A549 (cell line): ENCODE measurements around the gene ZNF397. TPM values are rescaled to one million over a fixed set of nuclear protein-coding genes. Genes with fewer than 3 reads are reported as not detected.
"Not testable (repeated sequence)": the region's sequence is repeated elsewhere in the genome, so short reads cannot be mapped to it uniquely, and the experiment has no call there.

Experiments
- ATAC-seq, 2 experiments: fragments of 200-7000 bp in 1 of 2; fragments of >200 bp in 1 of 2; cut with Nextera tagmentation in 1 of 2; cut with Tn5 transposase in 1 of 2; 3 replicates each; pipeline versions ENCODE4 v1.8.0 to v1.9.1; 2018 to 2020; ENCODE audit warnings: mild to moderate bottlenecking in 1 of 2, moderate library complexity in 1 of 2
- CTCF ChIA-PET: fragments of 300-600 bp; sonication (Branson Sonifier 250); formaldehyde crosslinking; extraction: SDS; loops from one replicate; lab custom pipeline; 2021; ENCODE audit warnings: antibody characterized with exemption, inconsistent platforms; lab: Yijun Ruan, JAX
- POLR2A ChIA-PET: fragments of 350-600 bp; formaldehyde crosslinking; extraction: SDS; loops from one replicate; lab custom pipeline; 2021; ENCODE audit warnings: antibody characterized with exemption, inconsistent platforms; lab: Yijun Ruan, JAX
- DNase-seq, 2 experiments: peaks; one replicate each; pipeline versions ENCODE4 v3.0.0 to v3.0.0-alpha.2; 2011 to 2016; ENCODE audit warnings: low read depth in 1 of 2, low spot score in 1 of 2
- FAIRE-seq: peaks from 2 replicates; lab custom pipeline; 2011; peaks lifted over from hg19 to GRCh38; lab: Jason Lieb, UNC
- H3K27ac ChIP-seq, 2 experiments: fragments of >200 bp; sonication (Bioruptor Twin); formaldehyde crosslinking; 3 replicates each; pipeline ENCODE4 v1.5.1; 2016 to 2017
- H3K4me1 ChIP-seq: fragments of >200 bp; sonication (Bioruptor Twin); formaldehyde crosslinking; 3 replicates; pipeline ENCODE4 v1.6.1; 2016
- H3K4me2 ChIP-seq: fragments of >200 bp; sonication (Bioruptor Twin); formaldehyde crosslinking; 3 replicates; pipeline ENCODE4 v1.6.1; 2016
- H3K4me3 ChIP-seq: fragments of >200 bp; sonication (Bioruptor Twin); formaldehyde crosslinking; 3 replicates; pipeline ENCODE4 v1.5.1; 2016
- H3K9me3 ChIP-seq: fragments of >200 bp; sonication (Bioruptor Twin); formaldehyde crosslinking; 3 replicates; pipeline ENCODE4 v1.6.1; 2016
- BCL3 ChIP-seq: fragments of >200 bp; sonication (Bioruptor Twin); formaldehyde crosslinking; IDR thresholded peaks from 3 replicates; pipeline ENCODE4 v1.6.1; 2016
- CHD2 ChIP-seq: fragments of 150-350 bp; IDR thresholded peaks from 2 replicates; pipeline ENCODE4 v1.6.1; 2014; ENCODE audit warnings: low read length; ENCODE audit not compliant: partially characterized antibody
- E2F6 ChIP-seq: IDR thresholded peaks from 2 replicates; pipeline ENCODE4 v1.6.1; 2012; ENCODE audit warnings: low read depth, borderline replicate concordance
- ELK1 ChIP-seq: fragments of 150-350 bp; IDR thresholded peaks from 2 replicates; pipeline ENCODE4 v1.6.1; 2014; ENCODE audit warnings: low read depth, mild to moderate bottlenecking, low read length
- EP300 ChIP-seq, 2 experiments: fragments of >200 bp; sonication (Bioruptor Twin); formaldehyde crosslinking; IDR thresholded peaks; 2 replicates in 1 of 2; 3 replicates in 1 of 2; pipeline ENCODE4 v1.6.1; 2016 to 2017
- ESRRA ChIP-seq: fragments of 150-350 bp; IDR thresholded peaks from 2 replicates; pipeline ENCODE4 v1.6.1; 2014; ENCODE audit warnings: mild to moderate bottlenecking, low read length, borderline replicate concordance
- FOSB ChIP-seq: fragments of 250-450 bp; sonication (Bioruptor Pico); IDR thresholded peaks from 2 replicates; pipeline ENCODE4 v1.5.0; 2020; ENCODE audit warnings: mild to moderate bottlenecking, moderate library complexity
- FOSL2 ChIP-seq, 2 experiments: fragments of 450-650 bp in 1 of 2; fragments of >200 bp in 1 of 2; sonication (Bioruptor Twin) in 1 of 2; formaldehyde crosslinking; IDR thresholded peaks; 2 replicates each; pipeline versions ENCODE4 v1.5.0 to v1.6.1; 2016 to 2020; ENCODE audit warnings: mild to moderate bottlenecking in 1 of 2, moderate library complexity in 1 of 2
- FOXS1 ChIP-seq: fragments of 250-450 bp; sonication (Bioruptor Pico); IDR thresholded peaks from 2 replicates; pipeline ENCODE4 v1.5.0; 2020; ENCODE audit warnings: mild to moderate bottlenecking, moderate library complexity
- HDAC2 ChIP-seq: fragments of 200-600 bp; sonication (generic); IDR thresholded peaks from 2 replicates; pipeline ENCODE4 v1.6.1; 2016
- HOXA7 ChIP-seq: fragments of 250-450 bp; sonication (Bioruptor Pico); IDR thresholded peaks from 2 replicates; pipeline ENCODE4 v1.5.0; 2020; ENCODE audit warnings: mild to moderate bottlenecking, moderate library complexity
- HOXB5 ChIP-seq: fragments of 250-450 bp; sonication (Bioruptor Pico); IDR thresholded peaks from 2 replicates; pipeline ENCODE4 v1.5.0; 2020; ENCODE audit warnings: mild to moderate bottlenecking, moderate library complexity
- JUNB ChIP-seq: fragments of >200 bp; sonication (Bioruptor Twin); formaldehyde crosslinking; IDR thresholded peaks from 2 replicates; pipeline ENCODE4 v1.6.1; 2016
- KDM1A ChIP-seq: fragments of 200-600 bp; sonication (generic); IDR thresholded peaks from 2 replicates; pipeline ENCODE4 v1.6.1; 2016; ENCODE audit warnings: low read depth, mild to moderate bottlenecking
- KDM5A ChIP-seq: fragments of 200-600 bp; sonication (generic); IDR thresholded peaks from 2 replicates; pipeline ENCODE4 v1.6.1; 2016; ENCODE audit warnings: antibody characterized with exemption, mild to moderate bottlenecking
- MAX ChIP-seq: IDR thresholded peaks from 2 replicates; pipeline ENCODE4 v1.6.1; 2012
- MYC ChIP-seq: IDR thresholded peaks from 2 replicates; pipeline ENCODE4 v1.6.1; 2012; ENCODE audit warnings: mild to moderate bottlenecking, inconsistent platforms, low read length, improper control_type of control experiment, borderline replicate concordance
- NFE2L2 ChIP-seq: fragments of 150-350 bp; conservative IDR thresholded peaks from 2 replicates; pipeline ENCODE4 v1.6.1; 2014; ENCODE audit warnings: low read length
- NPAS2 ChIP-seq: fragments of 250-450 bp; sonication (Bioruptor Pico); IDR thresholded peaks from 2 replicates; pipeline ENCODE4 v1.8.0; 2022; ENCODE audit warnings: mild to moderate bottlenecking, moderate library complexity, borderline replicate concordance
- PBX3 ChIP-seq: IDR thresholded peaks from 2 replicates; pipeline ENCODE4 v1.6.1; 2012
- RAD21 ChIP-seq, 2 experiments: fragments of >200 bp in 1 of 2; sonication (Bioruptor Twin) in 1 of 2; formaldehyde crosslinking in 1 of 2; IDR thresholded peaks in 1 of 2; conservative IDR thresholded peaks in 1 of 2; 2 replicates in 1 of 2; 3 replicates in 1 of 2; pipeline ENCODE4 v1.6.1; 2012 to 2018; ENCODE audit warnings: inconsistent platforms in 1 of 2
- RARB ChIP-seq: fragments of 250-450 bp; sonication (Bioruptor Pico); IDR thresholded peaks from 2 replicates; pipeline ENCODE4 v1.8.0; 2021; ENCODE audit warnings: mild to moderate bottlenecking, moderate library complexity
- RFX5 ChIP-seq: fragments of 450-650 bp; IDR thresholded peaks from 2 replicates; pipeline ENCODE4 v1.7.1; 2014; ENCODE audit warnings: antibody characterized with exemption, mild to moderate bottlenecking, moderate library complexity
- SREBF2 ChIP-seq: fragments of 450-650 bp; IDR thresholded peaks from 2 replicates; pipeline ENCODE4 v1.6.1; 2014; ENCODE audit warnings: mild to moderate bottlenecking, moderate library complexity
- TFCP2L1 ChIP-seq: fragments of 250-450 bp; sonication (Bioruptor Pico); IDR thresholded peaks from 2 replicates; pipeline ENCODE4 v1.5.0; 2021; ENCODE audit warnings: mild to moderate bottlenecking
- ZFP36 ChIP-seq: fragments of 450-650 bp; IDR thresholded peaks from 2 replicates; pipeline ENCODE4 v1.6.1; 2014; ENCODE audit warnings: borderline replicate concordance; ENCODE audit not compliant: partially characterized antibody
- WGBS: methylation state at CpG from one replicate; pipeline ENCODE4 v1.1.6; 2017; ENCODE audit errors: missing lambda C conversion rate; 5-methylcytosine and 5-hydroxymethylcytosine counted together
- polyA plus RNA-seq, 4 experiments: library from polyadenylated mRNA; depleted of rRNA in 3 of 4; stranded (reverse); fragments of >200 nt; fragmentation: RNase III in 1 of 4; extraction: RNeasy Plus Mini Kit Qiagen cat#74134 plus additional on column Dnase treatment in 1 of 4; gene quantifications; 2 replicates in 3 of 4; 3 replicates in 1 of 4; pipeline ENCODE4 v1.2.3, GENCODE V29; 2011 to 2017

Gene ZNF397
- polyA plus RNA-seq, 2 of the 4 experiments (the other 2 are of a cell fraction) = 7.9 to 8.0 TPM

- Histone ChIP-seq H3K4me3 (no peak overlapping the region), H3K4me1 (no peaks in the 10 kb centered on the region), H3K4me2 (no peak overlapping the region), H3K27ac (no peak overlapping the region), H3K9me3 (no peaks in the 10 kb centered on the region)
- FAIRE-seq (no peak), ATAC-seq (no peak), DNase-seq (no peak)
- CTCF ChIA-PET = interaction anchor here (0.6 to 1.1 kb wide), 2 partner anchors 65 to 724 kb away, joined by 3 read pairs; no protein-coding TSS in a partner anchor
- POLR2A ChIA-PET = interaction anchor here (0.6 kb wide), 1 partner anchor 125 kb away, joined by 4 read pairs; no protein-coding TSS in a partner anchor
- TF ChIP-seq RAD21 (conservative IDR thresholded peaks at IDR 0.05 in 1 of 2, IDR thresholded peaks at IDR 0.05 in 1 of 2) (no peak), TFCP2L1 (CRISPR knock-in tag) (no peak), ELK1 (no peak), BCL3 (no peak), HOXB5 (CRISPR knock-in tag) (no peak), NFE2L2 (no peak), RARB (CRISPR knock-in tag) (no peak), E2F6 (no peak), HDAC2 (no peak), NPAS2 (CRISPR knock-in tag) (no peak), MAX (no peak), ZFP36 (no peak), SREBF2 (no peak), CHD2 (no peak), EP300 (IDR thresholded peaks at IDR 0.05) (no peak), FOSB (CRISPR knock-in tag) (no peak), FOXS1 (no peak), ESRRA (no peak), JUNB (no peak), MYC (no peak)
- WGBS = 17% methylated on average over 3 of the region's 3 CpGs
Observed at GRCh38 chr18:35203067-35203466, 37.8 kb upstream of the ZNF397 start.

- CTCF ChIA-PET = no interaction called here
- no peak overlapping the region for H3K4me2 ChIP-seq
- H3K27ac ChIP-seq = no peak overlapping the region
- H3K4me1 ChIP-seq = no peaks in the 10 kb centered on the region
- no peak for FAIRE-seq
- POLR2A ChIA-PET = no interaction called here
- TF ChIP-seq KDM1A (no peak), HOXA7 (no peak), ESRRA (no peak), PBX3 (no peak), KDM5A (no peak), FOSL2 (IDR thresholded peaks at IDR 0.05) (no peak), FOSL2 (CRISPR knock-in tag; IDR thresholded peaks at IDR 0.05) (no peak), RFX5 (no peak), HOXB5 (CRISPR knock-in tag) (no peak)
- DNase-seq = no peak
- no peak overlapping the region for H3K4me3 ChIP-seq
- ATAC-seq = no peak
- H3K9me3 ChIP-seq = no peaks in the 10 kb centered on the region
- 37% methylated on average over 2 of the region's 2 CpGs for WGBS
Observed at GRCh38 chr18:35205199-35205712, 35.6 kb upstream of the ZNF397 start.

GRCh38 chr18:35205746-35206458, 34.9 kb upstream of the ZNF397 start:
- 83% methylated on average over 18 of the region's 30 CpGs for WGBS
- POLR2A ChIA-PET, H3K4me2 ChIP-seq, ATAC-seq, H3K9me3 ChIP-seq, CTCF ChIA-PET, DNase-seq, H3K4me3 ChIP-seq, FAIRE-seq, H3K27ac ChIP-seq, H3K4me1 ChIP-seq: not testable (repeated sequence)
